GM18873 (cell line): ENCODE data around the gene RPRD1B.
A peak's percentile ranks its signal among the peaks of the same experiment; 100 is the strongest.
"Not testable (repeated sequence)": the region's sequence is repeated elsewhere in the genome, so short reads cannot be mapped to it uniquely, and the experiment has no call there.

ENCODE experiments used
- ATAC-seq: cut with Tn5 transposase; IDR thresholded peaks from one replicate; pipeline ENCODE4 v1.9.1; 2021; ENCODE audit warnings: mild to moderate bottlenecking, moderate library complexity, moderate number of reproducible peaks; ENCODE audit not compliant: unreplicated experiment, low FRiP score

The RPRD1B gene

GRCh38 chr20:38001173-38001875 lies 32.2 kb upstream of the RPRD1B start:
- no peak for ATAC-seq

- no peak for ATAC-seq
These were observed 31.6 kb upstream of the RPRD1B start for GRCh38 chr20:38001981-38002380.

- ATAC-seq: no peak
These were observed 31.1 kb upstream of the RPRD1B start for GRCh38 chr20:38002422-38002821.

DNA sequence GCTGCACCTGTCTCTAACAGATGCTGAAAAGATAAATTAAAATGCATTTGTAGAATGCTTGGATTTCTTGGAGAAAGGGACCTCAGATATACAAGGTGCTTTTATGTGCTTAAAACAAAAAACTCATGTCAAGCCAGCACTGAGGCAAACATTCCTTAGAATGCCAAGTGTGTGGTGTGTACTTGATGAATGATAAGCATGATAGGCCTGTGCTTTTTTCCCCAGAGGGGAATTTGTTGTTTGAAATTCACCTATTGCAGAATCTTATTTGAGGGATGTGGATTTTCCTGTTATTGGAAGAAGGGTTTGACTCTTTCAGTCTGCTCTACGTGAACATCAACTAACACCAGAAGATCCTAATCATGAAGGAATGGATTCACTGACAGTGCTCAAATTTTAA lies 29.1 kb upstream of the RPRD1B start:
- ATAC-seq: no peak

GRCh38 chr20:38005903-38006302 lies 27.6 kb upstream of the RPRD1B start:
- ATAC-seq: no peak

DNA sequence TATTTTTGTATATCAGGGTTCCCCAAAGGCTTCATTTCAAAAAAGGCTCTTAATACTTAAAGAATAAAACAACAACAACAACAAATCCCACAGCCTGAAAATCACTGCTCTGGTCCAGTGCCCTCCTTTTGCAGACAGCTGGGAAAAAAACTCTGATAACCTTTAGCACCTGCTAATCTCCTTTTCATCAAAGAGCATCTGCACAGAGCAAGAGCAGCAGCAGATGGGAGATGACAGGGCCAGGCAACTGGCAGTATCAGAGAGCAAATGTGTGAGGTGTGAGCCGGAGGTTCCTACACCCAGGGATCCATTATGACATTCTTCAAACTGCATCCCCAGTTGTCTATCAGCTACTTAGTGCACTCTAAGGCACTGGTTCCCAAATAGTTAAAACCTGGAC lies 26.0 kb upstream of the RPRD1B start:
- no peak for ATAC-seq

- no peak for ATAC-seq
These were observed 25.2 kb upstream of the RPRD1B start for GRCh38 chr20:38008233-38008944.

DNA sequence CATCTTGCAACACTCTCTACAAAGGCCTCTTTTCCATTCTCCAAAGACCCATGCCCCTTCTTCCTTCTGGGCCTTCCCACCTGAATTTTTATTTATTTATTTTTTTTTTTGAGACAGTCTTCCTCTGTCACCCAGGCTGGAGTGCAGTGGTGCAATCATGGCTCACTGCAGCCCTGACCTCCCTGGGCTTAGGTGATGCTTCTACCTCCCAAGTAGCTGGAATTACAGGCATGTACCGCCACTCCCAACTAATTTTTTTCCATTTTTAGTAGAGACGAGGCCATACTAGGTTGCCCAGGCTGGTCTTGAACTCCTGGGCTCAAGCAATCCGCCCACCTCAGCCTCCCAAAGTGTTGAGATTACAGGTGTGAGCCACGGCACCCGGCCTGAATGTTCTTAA lies 24.1 kb upstream of the RPRD1B start:
- not testable (repeated sequence) for ATAC-seq

DNA sequence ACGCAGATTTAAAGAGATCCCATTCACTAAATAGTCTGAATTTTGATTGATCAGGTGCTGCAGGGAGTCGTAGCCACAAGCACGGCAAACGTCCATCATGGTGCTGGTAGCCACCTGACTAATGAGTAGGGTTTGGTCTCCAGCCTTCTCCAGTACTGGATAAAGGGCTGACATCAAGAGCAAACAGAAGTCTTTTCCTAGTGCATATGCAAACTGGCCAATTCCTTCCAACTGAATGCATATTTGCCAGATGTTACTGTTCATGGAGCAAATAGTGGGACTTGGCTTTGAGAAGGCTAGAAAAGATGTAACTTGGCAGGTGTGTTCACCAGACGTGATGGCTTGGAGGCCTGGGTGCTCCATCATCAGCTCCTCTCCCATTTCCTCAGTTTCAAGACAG lies 21.9 kb upstream of the RPRD1B start:
- no peak for ATAC-seq

GRCh38 chr20:38012332-38012731 lies 21.2 kb upstream of the RPRD1B start:
- ATAC-seq: no peak

DNA sequence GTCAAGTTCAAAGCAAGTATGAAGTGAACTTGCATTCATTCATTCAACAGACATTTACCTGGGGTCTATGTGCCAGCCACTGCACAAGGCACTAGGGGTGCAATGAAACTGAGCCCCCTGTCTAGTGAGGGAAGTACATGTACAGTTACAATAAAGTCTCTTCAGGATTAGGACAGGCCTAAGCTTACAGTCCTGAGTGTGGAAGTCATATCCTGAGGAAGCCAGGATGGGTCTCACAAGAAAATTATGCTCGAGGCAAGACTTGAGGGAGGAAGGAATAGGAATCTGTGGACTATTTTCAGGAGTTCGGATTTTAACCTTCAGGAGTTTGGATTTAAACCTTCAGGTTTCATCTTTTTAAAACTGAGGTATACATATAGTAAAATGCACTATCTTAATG lies 19.7 kb upstream of the RPRD1B start:
- no peak for ATAC-seq

GRCh38 chr20:38017959-38018358 lies 15.6 kb upstream of the RPRD1B start:
- ATAC-seq: no peak

GRCh38 chr20:38018385-38018784 lies 15.2 kb upstream of the RPRD1B start:
- no peak for ATAC-seq

- no peak for ATAC-seq
These were observed 12.3 kb upstream of the RPRD1B start for GRCh38 chr20:38021087-38021772.

GRCh38 chr20:38023181-38024001 lies 10.2 kb upstream of the RPRD1B start:
- no peak for ATAC-seq

DNA sequence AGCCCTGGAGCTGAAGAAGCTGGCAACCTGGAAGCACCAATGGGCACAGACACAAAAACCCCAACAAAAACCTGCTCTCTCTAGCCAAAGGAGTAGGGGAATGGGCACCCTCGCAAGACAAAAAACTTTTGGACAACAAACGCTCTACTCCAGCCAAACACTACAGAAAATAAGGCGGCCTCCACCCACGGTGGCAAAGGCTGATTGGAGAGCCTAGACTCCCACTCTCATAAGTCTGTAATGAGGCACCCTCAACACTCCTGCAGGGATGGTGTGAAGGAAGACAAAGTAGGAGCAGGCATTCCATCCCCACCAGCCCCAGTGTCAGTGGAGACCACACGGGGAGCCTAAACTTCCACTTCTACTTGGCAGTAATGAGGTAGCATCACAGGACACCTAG lies 9.1 kb upstream of the RPRD1B start:
- ATAC-seq: no peak

DNA sequence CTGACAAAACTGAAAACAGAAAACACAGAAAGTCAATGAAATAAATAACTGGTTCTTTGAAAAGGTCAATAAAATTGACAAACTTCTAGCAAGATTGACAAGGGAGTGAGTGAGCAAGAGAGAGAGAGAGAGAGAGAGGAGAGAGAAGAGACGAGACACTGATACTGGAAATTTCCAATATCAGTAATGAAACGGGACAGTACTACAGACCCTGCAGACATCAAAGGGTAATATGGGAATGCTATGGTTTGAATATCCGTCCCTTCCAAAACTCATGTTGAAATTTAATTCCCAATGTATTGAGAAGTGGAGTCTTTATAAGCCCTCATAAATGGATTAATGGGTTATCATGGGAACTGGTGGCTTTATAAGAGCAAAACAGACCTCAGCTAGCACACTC lies 4.1 kb upstream of the RPRD1B start:
- ATAC-seq: no peak

GRCh38 chr20:38031957-38032356 lies 1.6 kb upstream of the RPRD1B start:
- no peak for ATAC-seq

- peak; percentile 40 for ATAC-seq
These were observed 789 bp upstream of the RPRD1B start for GRCh38 chr20:38032585-38033329.

- no peak for ATAC-seq
These were observed 633 bp downstream of the RPRD1B start for GRCh38 chr20:38034108-38034649.
